IMR-90 (cell line): ENCODE data around the gene NAV2. TPM values are rescaled to one million over a fixed set of nuclear protein-coding genes. Genes with fewer than 3 reads are reported as not detected.

Source experiments
- ATAC-seq: fragments of 200-7000 bp; cut with Tn5 transposase; 2 replicates; pipeline ENCODE4 v1.9.1; 2020; ENCODE audit warnings: low read depth, mild to moderate bottlenecking, moderate library complexity
- BruUV-seq: library from RNA; stranded (reverse); fragments of 400-500 nt; replicated peaks from 2 replicates; lab custom pipeline; 2021; lab: Mats Ljungman, UMichigan
- CTCF ChIA-PET: fragments of 300-600 bp; formaldehyde crosslinking; extraction: SDS; loops from one replicate; lab custom pipeline; 2021; ENCODE audit warnings: antibody characterized with exemption; lab: Yijun Ruan, JAX
- POLR2A ChIA-PET: fragments of 300-600 bp; sonication (Branson Sonifier 250); formaldehyde crosslinking; loops from one replicate; lab custom pipeline; 2022; ENCODE audit warnings: antibody characterized with exemption; ENCODE audit not compliant: unreplicated experiment; lab: Charles Lee
- DNase-seq: peaks from one replicate; pipeline ENCODE4 v3.0.0; 2013
- H2AFZ ChIP-seq: replicated peaks from 2 replicates; pipeline ENCODE3; 2013; ENCODE audit warnings: low read length, mild to moderate bottlenecking; ENCODE audit not compliant: poor library complexity
- H2AK5ac ChIP-seq: 2 replicates; pipeline ENCODE4 v1.6.1; 2013; ENCODE audit warnings: low read depth, low read length, inconsistent platforms
- H2AK9ac ChIP-seq: replicated peaks from 2 replicates; pipeline ENCODE3; 2013; ENCODE audit warnings: mild to moderate bottlenecking, low read depth, low read length, moderate library complexity; ENCODE audit not compliant: poor library complexity
- H2BK120ac ChIP-seq: 2 replicates; pipeline ENCODE4 v1.6.1; 2013; ENCODE audit warnings: low read depth, low read length, inconsistent platforms
- H2BK15ac ChIP-seq: 3 replicates; pipeline ENCODE4 v1.6.1; 2013; ENCODE audit warnings: low read depth, low read length, inconsistent platforms
- H2BK20ac ChIP-seq: 2 replicates; pipeline ENCODE4 v1.6.1; 2013; ENCODE audit warnings: low read depth, mild to moderate bottlenecking, inconsistent platforms, low read length, moderate library complexity
- H2BK5ac ChIP-seq: 2 replicates; pipeline ENCODE4 v1.6.1; 2013; ENCODE audit warnings: mild to moderate bottlenecking, low read depth, low read length, inconsistent platforms; ENCODE audit not compliant: poor library complexity, severe bottlenecking
- H3K14ac ChIP-seq: replicated peaks from 2 replicates; pipeline ENCODE4 v1.6.1; 2013; ENCODE audit warnings: low read depth, low read length, inconsistent platforms
- H3K18ac ChIP-seq: 2 replicates; pipeline ENCODE4 v1.6.1; 2013; ENCODE audit warnings: low read depth, low read length, control low read depth
- H3K23ac ChIP-seq: 2 replicates; pipeline ENCODE4 v1.6.1; 2013; ENCODE audit warnings: low read depth, low read length, inconsistent platforms
- H3K27ac ChIP-seq: 2 replicates; pipeline ENCODE4 v1.5.1; 2013; ENCODE audit warnings: mild to moderate bottlenecking, control low read depth, low read length; ENCODE audit not compliant: insufficient read depth
- H3K27me3 ChIP-seq: 2 replicates; pipeline ENCODE4 v1.6.1; 2013; ENCODE audit warnings: low read length; ENCODE audit not compliant: control insufficient read depth, insufficient read depth
- H3K36me3 ChIP-seq: 2 replicates; pipeline ENCODE4 v1.6.1; 2013; ENCODE audit warnings: low read length, mixed read lengths; ENCODE audit not compliant: control insufficient read depth, insufficient read depth
- H3K4ac ChIP-seq: 2 replicates; pipeline ENCODE4 v1.6.1; 2013; ENCODE audit warnings: low read depth, low read length, inconsistent platforms
- H3K4me1 ChIP-seq: 2 replicates; pipeline ENCODE4 v1.6.1; 2013; ENCODE audit warnings: low read length, mixed read lengths; ENCODE audit not compliant: control insufficient read depth, insufficient read depth
- H3K4me2 ChIP-seq: 2 replicates; pipeline ENCODE4 v1.6.1; 2013; ENCODE audit warnings: low read depth, mild to moderate bottlenecking, control low read depth, low read length, moderate library complexity
- H3K4me3 ChIP-seq: 2 replicates; pipeline ENCODE4 v1.5.1; 2013; ENCODE audit warnings: low read depth, mild to moderate bottlenecking, control low read depth, low read length, moderate library complexity; ENCODE audit not compliant: insufficient read depth
- H3K56ac ChIP-seq: 2 replicates; pipeline ENCODE4 v1.6.1; 2013; ENCODE audit warnings: low read length, inconsistent platforms; ENCODE audit not compliant: insufficient read depth; ENCODE audit errors: extremely low read depth
- H3K79me1 ChIP-seq, 2 experiments: 2 replicates each; pipeline ENCODE4 v1.6.1; 2013; ENCODE audit warnings: low read length in 2 of 2, inconsistent platforms in 1 of 2, low read depth in 1 of 2
- H3K9ac ChIP-seq: 2 replicates; pipeline ENCODE4 v1.6.1; 2013; ENCODE audit warnings: low read depth, low read length, control low read depth
- H3K9me1 ChIP-seq: 2 replicates; pipeline ENCODE4 v1.6.1; 2013; ENCODE audit warnings: low read length, inconsistent platforms; ENCODE audit not compliant: insufficient read depth
- H3K9me3 ChIP-seq: 2 replicates; pipeline ENCODE4 v1.6.1; 2013; ENCODE audit warnings: low read length; ENCODE audit not compliant: control insufficient read depth, insufficient read depth
- H4K20me1 ChIP-seq: 2 replicates; pipeline ENCODE4 v1.6.1; 2013; ENCODE audit warnings: low read length, inconsistent platforms; ENCODE audit not compliant: insufficient read depth
- H4K5ac ChIP-seq: 2 replicates; pipeline ENCODE4 v1.6.1; 2013; ENCODE audit warnings: mild to moderate bottlenecking, low read depth, low read length, control low read depth
- H4K8ac ChIP-seq, 2 experiments: 2 replicates each; pipeline ENCODE4 v1.6.1; 2013; ENCODE audit warnings: low read depth in 2 of 2, low read length in 2 of 2, control low read depth in 1 of 2, inconsistent platforms in 1 of 2
- H4K91ac ChIP-seq: 2 replicates; pipeline ENCODE4 v1.6.1; 2013; ENCODE audit warnings: low read depth, low read length, inconsistent platforms; ENCODE audit not compliant: insufficient read depth
- CEBPB ChIP-seq: IDR thresholded peaks from 2 replicates; pipeline ENCODE4 v1.6.1; 2012; ENCODE audit warnings: low read depth, low read length, improper control_type of control experiment
- CHD1 ChIP-seq: IDR thresholded peaks from 2 replicates; pipeline ENCODE4 v1.6.1; 2012; ENCODE audit warnings: low read depth, low read length, improper control_type of control experiment
- CTCF ChIP-seq: conservative IDR thresholded peaks from 2 replicates; pipeline ENCODE4 v1.5.1; 2012; ENCODE audit warnings: mild to moderate bottlenecking, low read depth, low read length, improper control_type of control experiment
- ELK1 ChIP-seq: fragments of 150-350 bp; IDR thresholded peaks from 2 replicates; pipeline ENCODE4 v1.6.1; 2016; ENCODE audit warnings: low read depth, mild to moderate bottlenecking, low read length, moderate library complexity, borderline replicate concordance
- FOS ChIP-seq: fragments of 150-350 bp; IDR thresholded peaks from 2 replicates; pipeline ENCODE4 v1.6.1; 2016; ENCODE audit warnings: low read depth, low read length
- MAFK ChIP-seq: IDR thresholded peaks from 2 replicates; pipeline ENCODE4 v1.6.1; 2012; ENCODE audit warnings: low read depth, low read length, improper control_type of control experiment
- MAZ ChIP-seq: IDR thresholded peaks from 2 replicates; pipeline ENCODE4 v1.6.1; 2012; ENCODE audit warnings: low read depth, mild to moderate bottlenecking, low read length, improper control_type of control experiment, moderate library complexity, borderline replicate concordance
- MXI1 ChIP-seq: IDR thresholded peaks from 2 replicates; pipeline ENCODE4 v1.6.1; 2012; ENCODE audit warnings: low read depth, mild to moderate bottlenecking, low read length, moderate library complexity, borderline replicate concordance
- NFE2L2 ChIP-seq: fragments of 150-350 bp; IDR thresholded peaks from 2 replicates; pipeline ENCODE4 v1.6.1; 2016; ENCODE audit warnings: low read depth, mild to moderate bottlenecking, low read length
- POLR2A ChIP-seq: IDR thresholded peaks from 2 replicates; pipeline ENCODE4 v1.6.1; 2012; ENCODE audit warnings: mild to moderate bottlenecking, low read depth, low read length
- RAD21 ChIP-seq: IDR thresholded peaks from 2 replicates; pipeline ENCODE4 v1.6.1; 2012; ENCODE audit warnings: low read length, improper control_type of control experiment
- RFX5 ChIP-seq: IDR thresholded peaks from 2 replicates; pipeline ENCODE4 v1.8.0; 2012; ENCODE audit warnings: low read depth, mild to moderate bottlenecking, low read length, moderate library complexity
- SMC3 ChIP-seq: fragments of 150-350 bp; IDR thresholded peaks from 2 replicates; pipeline ENCODE4 v1.6.1; 2016; ENCODE audit warnings: low read depth, mild to moderate bottlenecking, antibody characterized with exemption, low read length, moderate library complexity
- WGBS, 2 experiments: methylation state at CpG; one replicate each; pipeline versions ENCODE4 v1.1.5 to v1.1.7; 2013; ENCODE audit warnings: missing lambda C conversion rate in 2 of 2; ENCODE audit not compliant: insufficient read length in 1 of 2; ENCODE audit errors: extremely low coverage in 2 of 2; 5-methylcytosine and 5-hydroxymethylcytosine counted together
- dilution Hi-C: fragments of 300-500 bp; cut with HindIII; formaldehyde crosslinking; loops from one replicate; pipeline ENCODE4 v1.14.3; 2018; ENCODE audit warnings: low sequenced_read_pairs; ENCODE audit not compliant: unreplicated experiment
- in situ Hi-C: fragments of 300-500 bp; cut with MboI; formaldehyde crosslinking; loops from 3 replicates; pipeline ENCODE4 v1.14.3; 2019; ENCODE audit warnings: low sequenced_read_pairs, inconsistent platforms, mixed read lengths
- intact Hi-C: fragments of 100-400 bp; cut with micrococcal nuclease; formaldehyde crosslinking; loops from 2 replicates; pipeline ENCODE4 v1.10.0; 2022
- polyA plus RNA-seq, 3 experiments: library from polyadenylated mRNA; depleted of rRNA; stranded (reverse); fragments of >200 nt; gene quantifications; 2 replicates each; pipeline ENCODE4 v1.2.3, GENCODE V29; 2012; ENCODE audit warnings: low replicate concordance in 1 of 3
- total RNA-seq: library from RNA; depleted of rRNA; stranded (reverse); fragments of >200 nt; gene quantifications from 2 replicates; pipeline ENCODE4 v1.2.3, GENCODE V29; 2012

Gene NAV2
- total and polyA plus RNA-seq, 2 of the 4 experiments (the other 2 are of a cell fraction) = 4.5 to 12.6 TPM

- Histone ChIP-seq H3K14ac (no peak overlapping the region), H3K56ac (no peak overlapping the region), H2AK5ac (peak overlapping the region; percentile 73), H3K9me3 (no peaks in the 10 kb centered on the region), H2AK9ac (no peak overlapping the region), H3K27me3 (no peaks in the 10 kb centered on the region), H3K9me1 (peaks cover 31% of the 10 kb centered on the region), H3K4ac (peak overlapping the region; percentile 28), H2BK5ac (no peak overlapping the region), H4K91ac (peak overlapping the region; percentile 28; the same call in 1 of the 2 replicates), H3K4me2 (no peak overlapping the region), H2AFZ (no peak overlapping the region), H3K4me3 (no peak overlapping the region), H2BK15ac (peak overlapping the region; percentile 24; the same call in 1 of the 3 replicates), H4K20me1 (peaks cover 18% of the 10 kb centered on the region; the same call in 1 of the 2 replicates), H3K27ac (no peak overlapping the region), H3K9ac (no peak overlapping the region), H3K79me1 (peaks cover 24 to 39% of the 10 kb centered on the region in 2 experiments), H3K23ac (no peak overlapping the region), H4K5ac (no peak overlapping the region), H3K18ac (no peak overlapping the region), H2BK120ac (no peak overlapping the region), H3K36me3 (peaks cover 5% of the 10 kb centered on the region), H2BK20ac (peak overlapping the region; percentile 25), H3K4me1 (peaks cover 24% of the 10 kb centered on the region), H4K8ac (peak overlapping the region in 1 of 2 experiments; percentile 36; a peak in 1 of 4 replicates)
- in situ Hi-C loops = no loop called here
- intact Hi-C loops = no loop called here
- WGBS, 2 experiments = no CpG with 5 or more reads among the region's 15 CpGs
- no TSS peak for BruUV-seq
- peak; percentile 99 for DNase-seq
- ATAC-seq = peak; percentile 54
- POLR2A ChIA-PET = no interaction called here
- dilution Hi-C loops = no loop called here
- CTCF ChIA-PET = interaction anchor here (0.6 to 1.2 kb wide), 3 partner anchors 10 to 56 kb away, joined by 3 to 6 read pairs (median 4); no protein-coding TSS in a partner anchor
- TF ChIP-seq NFE2L2 = peak; percentile 40; the same call in 1 of the 2 replicates
- TF ChIP-seq SMC3 = no peak
- TF ChIP-seq CEBPB = peak; percentile 94
- 0 out of 2 replicates have a peak, but pooled peaks have one; percentile 13 for TF ChIP-seq MAFK
- TF ChIP-seq RFX5 = no peak
- 0 out of 2 replicates have a peak, but pooled peaks have one; percentile 14 for TF ChIP-seq MAZ
- no peak for TF ChIP-seq CTCF
- no peak for TF ChIP-seq MXI1
- TF ChIP-seq POLR2A = no peak
- no peak for TF ChIP-seq CHD1
- TF ChIP-seq ELK1 = no peak
- peak; percentile 98 for TF ChIP-seq FOS
- TF ChIP-seq RAD21 = no peak
Measured at GRCh38 chr11:20035701-20036601, 323.3 kb downstream of the NAV2 start.
